ENCODE data around the gene EFNA3. TPM values are rescaled to one million over a fixed set of nuclear protein-coding genes. Genes with fewer than 3 reads are reported as not detected.

The EFNA3 gene
- total and polyA plus RNA-seq, 9 of the 15 experiments (the other 6 are each of a cell fraction or from before 2014, with no cell fraction given) = 0.59 to 7.9 (median 4.7) TPM

DNA sequence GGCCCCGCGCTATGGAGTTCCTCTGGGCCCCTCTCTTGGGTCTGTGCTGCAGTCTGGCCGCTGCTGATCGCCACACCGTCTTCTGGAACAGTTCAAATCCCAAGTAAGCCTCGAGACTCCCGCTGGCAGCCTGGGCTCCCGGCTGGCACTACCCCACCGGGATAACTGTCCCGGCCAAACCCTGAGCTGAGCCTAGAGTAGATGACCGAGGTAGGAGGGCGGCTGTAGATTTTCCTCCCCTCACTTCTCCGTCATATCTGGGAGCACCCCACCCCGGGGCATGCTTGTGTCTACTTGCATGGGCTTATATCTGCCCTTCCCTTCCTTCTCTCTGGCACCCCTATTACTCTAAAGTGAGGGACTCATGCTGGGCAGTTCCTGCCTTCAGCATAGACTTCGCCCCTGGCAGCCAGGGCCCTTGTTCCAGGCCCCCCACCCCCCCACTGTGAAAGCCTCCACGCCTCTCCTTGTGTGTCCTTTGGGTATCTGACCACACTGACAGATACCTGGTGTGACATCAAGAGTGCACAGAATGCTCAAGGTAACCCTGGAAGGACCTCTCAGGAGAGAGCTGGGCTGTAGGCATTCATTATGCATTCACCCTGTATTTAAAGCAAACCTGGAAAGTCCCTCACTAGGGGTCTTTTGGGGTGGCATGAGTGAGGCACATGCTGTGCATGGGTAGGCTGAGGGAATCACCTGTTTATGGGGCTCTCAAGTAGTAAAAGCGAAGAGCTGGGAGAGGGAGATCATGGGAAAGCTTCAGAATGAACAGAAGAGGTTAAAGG lies 49.5 kb downstream of the EFNA3 start (continued):
- TF ChIP-seq MLLT1 (IDR thresholded peaks at IDR 0.05) (no peak), STAG1 (CRISPR knock-in tag; IDR thresholded peaks at IDR 0.05; ENCODE audit: borderline replicate concordance) (no peak), TAF7 (tag; IDR thresholded peaks at IDR 0.05) (0 out of 2 replicates have a peak, but pooled peaks have one; percentile 17), CHD1 (IDR thresholded peaks at IDR 0.05; ENCODE audit: low read length) (peak; percentile 35)

GRCh38 chr1:155128755-155129473 lies 50.3 kb downstream of the EFNA3 start:
- peak overlapping the region; percentile 80; the same call in 1 of the 2 replicates for H3K4me2 ChIP-seq (ENCODE audit: insufficient read depth, low read length)
- TSS peak; percentile 61 for BruUV-seq (replicated peaks)
- H3K4me3 ChIP-seq = no peak overlapping the region
- FAIRE-seq (no peak), DNase-seq (ENCODE audit: extremely low read depth in 1 of 4, low spot score in 3 of 4) (no peak), ATAC-seq (no peak)
- no peaks in the 10 kb centered on the region for H3K27me3 ChIP-seq (ENCODE audit: control insufficient read depth in 2 of 2, insufficient read depth in 2 of 2, low read length in 2 of 2)
- ChIA-PET CTCF (ENCODE audit: low intra/inter-chr PET ratio) (no interaction called here), POLR2A (interaction anchor here (1.5 kb wide), 1 partner anchor 8 kb away, joined by 5 read pairs; no protein-coding TSS in a partner anchor)
- H3K9ac ChIP-seq (ENCODE audit: insufficient read depth in 1 of 2, low read depth in 2 of 2, low read length in 2 of 2) = peak overlapping the region in 1 of 2 experiments; percentile 92; a peak in 2 of 4 replicates
- intact Hi-C loops (cut with micrococcal nuclease) = no loop called here
- H3K27ac ChIP-seq (ENCODE audit: extremely low read depth, low read depth, low read length) = no peak overlapping the region
- no peaks in the 10 kb centered on the region for H3K9me1 ChIP-seq (ENCODE audit: control insufficient read depth, insufficient read depth, low read length)
- WGBS (ENCODE audit: insufficient coverage, low coverage, missing lambda C conversion rate) = 63% methylated on average over 12 of the region's 14 CpGs
- no peak overlapping the region for H2AFZ ChIP-seq (ENCODE audit: low read depth, low read length)
- H3K79me2 ChIP-seq (ENCODE audit: control insufficient read depth, insufficient read depth, low read length) = peaks cover 2% of the 10 kb centered on the region; the same call in 1 of the 3 replicates
- H3K4me1 ChIP-seq (replicated peaks in 1 of 2; ENCODE audit: control insufficient read depth in 2 of 2, insufficient read depth in 2 of 2, low read length in 2 of 2) = peaks cover 47 to 65% of the 10 kb centered on the region in 2 experiments
- H3K9me3 ChIP-seq (replicated peaks; ENCODE audit: control insufficient read depth, insufficient read depth, low read depth, low read length) = no peaks in the 10 kb centered on the region
- H3K36me3 ChIP-seq (ENCODE audit: control insufficient read depth, insufficient read depth, low read length) = peaks cover 14% of the 10 kb centered on the region; the same call in 1 of the 3 replicates
- no peaks in the 10 kb centered on the region for H4K20me1 ChIP-seq (replicated peaks; ENCODE audit: control insufficient read depth, insufficient read depth, low read length)
- in situ Hi-C loops (cut with MboI) = no loop called here
- TF ChIP-seq ZNF696 (CRISPR knock-in tag; conservative IDR thresholded peaks at IDR 0.05) (no peak), EGR1 (conservative IDR thresholded peaks at IDR 0.05) (no peak), ZNF143 (CRISPR knock-in tag; IDR thresholded peaks at IDR 0.05) (0 out of 2 replicates have a peak, but pooled peaks have one; percentile 10), SP1 (CRISPR knock-in tag; IDR thresholded peaks at IDR 0.05) (no peak), GATAD2A (IDR thresholded peaks at IDR 0.05) (peak; percentile 64; the same call in 1 of the 2 replicates), RUNX1 (IDR thresholded peaks at IDR 0.05; ENCODE audit: low read depth) (no peak), NR2C1 (IDR thresholded peaks at IDR 0.05) (no peak), NR2C1 (tag; IDR thresholded peaks at IDR 0.05) (no peak), ZNF174 (CRISPR knock-in tag; IDR thresholded peaks at IDR 0.05) (no peak)
- TF ChIP-seq, protein P1, sequence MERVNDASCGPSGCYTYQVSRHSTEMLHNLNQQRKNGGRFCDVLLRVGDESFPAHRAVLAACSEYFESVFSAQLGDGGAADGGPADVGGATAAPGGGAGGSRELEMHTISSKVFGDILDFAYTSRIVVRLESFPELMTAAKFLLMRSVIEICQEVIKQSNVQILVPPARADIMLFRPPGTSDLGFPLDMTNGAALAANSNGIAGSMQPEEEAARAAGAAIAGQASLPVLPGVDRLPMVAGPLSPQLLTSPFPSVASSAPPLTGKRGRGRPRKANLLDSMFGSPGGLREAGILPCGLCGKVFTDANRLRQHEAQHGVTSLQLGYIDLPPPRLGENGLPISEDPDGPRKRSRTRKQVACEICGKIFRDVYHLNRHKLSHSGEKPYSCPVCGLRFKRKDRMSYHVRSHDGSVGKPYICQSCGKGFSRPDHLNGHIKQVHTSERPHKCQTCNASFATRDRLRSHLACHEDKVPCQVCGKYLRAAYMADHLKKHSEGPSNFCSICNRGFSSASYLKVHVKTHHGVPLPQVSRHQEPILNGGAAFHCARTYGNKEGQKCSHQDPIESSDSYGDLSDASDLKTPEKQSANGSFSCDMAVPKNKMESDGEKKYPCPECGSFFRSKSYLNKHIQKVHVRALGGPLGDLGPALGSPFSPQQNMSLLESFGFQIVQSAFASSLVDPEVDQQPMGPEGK (CRISPR knock-in tag; IDR thresholded peaks at IDR 0.05; ENCODE audit: borderline replicate concordance) = no peak
- TF ChIP-seq, protein P2, sequence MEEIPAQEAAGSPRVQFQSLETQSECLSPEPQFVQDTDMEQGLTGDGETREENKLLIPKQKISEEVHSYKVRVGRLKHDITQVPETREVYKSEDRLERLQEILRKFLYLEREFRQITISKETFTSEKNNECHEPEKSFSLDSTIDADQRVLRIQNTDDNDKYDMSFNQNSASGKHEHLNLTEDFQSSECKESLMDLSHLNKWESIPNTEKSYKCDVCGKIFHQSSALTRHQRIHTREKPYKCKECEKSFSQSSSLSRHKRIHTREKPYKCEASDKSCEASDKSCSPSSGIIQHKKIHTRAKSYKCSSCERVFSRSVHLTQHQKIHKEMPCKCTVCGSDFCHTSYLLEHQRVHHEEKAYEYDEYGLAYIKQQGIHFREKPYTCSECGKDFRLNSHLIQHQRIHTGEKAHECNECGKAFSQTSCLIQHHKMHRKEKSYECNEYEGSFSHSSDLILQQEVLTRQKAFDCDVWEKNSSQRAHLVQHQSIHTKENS (CRISPR knock-in tag; IDR thresholded peaks at IDR 0.05) = no peak
